GM12878 (cell line): Measurements from ENCODE around the gene STARD13. TPM values are rescaled to one million over a fixed set of nuclear protein-coding genes. Genes with fewer than 3 reads are reported as not detected.

Source experiments
- ATAC-seq: fragments of 200-7000 bp; cut with Tn5 transposase; 3 replicates; pipeline ENCODE4 v1.9.1; 2020; ENCODE audit warnings: mild to moderate bottlenecking, moderate library complexity
- BruUV-seq: library from RNA; stranded (reverse); fragments of 400-500 nt; replicated peaks from 2 replicates; lab custom pipeline; 2021; lab: Mats Ljungman, UMichigan
- CTCF ChIA-PET: fragments of 300-600 bp; sonication (Branson Sonifier 250); formaldehyde crosslinking; extraction: SDS; loops from one replicate; lab custom pipeline; 2021; ENCODE audit warnings: inconsistent platforms; lab: Yijun Ruan, JAX
- POLR2A ChIA-PET: fragments of 350-600 bp; formaldehyde crosslinking; extraction: SDS; loops from one replicate; lab custom pipeline; 2021; ENCODE audit warnings: inconsistent platforms; lab: Charles Lee
- RAD21 ChIA-PET: fragments of 300-600 bp; sonication (Branson Sonifier 250); formaldehyde crosslinking; loops from one replicate; lab custom pipeline; 2023; ENCODE audit warnings: antibody characterized with exemption; ENCODE audit not compliant: unreplicated experiment; lab: Charles Lee
- SMC1A ChIA-PET: fragments of 300-600 bp; sonication (Branson Sonifier 250); formaldehyde crosslinking; loops from one replicate; lab custom pipeline; 2023; ENCODE audit not compliant: unreplicated experiment, uncharacterized antibody; lab: Charles Lee
- DNase-seq: peaks from one replicate; pipeline ENCODE4 v3.0.0-alpha.2; 2011; ENCODE audit warnings: low read depth, low spot score
- FAIRE-seq: peaks from 3 replicates; lab custom pipeline; 2011; peaks lifted over from hg19 to GRCh38; lab: Jason Lieb, UNC
- H2AFZ ChIP-seq: 2 replicates; pipeline ENCODE4 v1.6.0; 2011; ENCODE audit warnings: low read depth, low read length, control low read depth; ENCODE audit not compliant: control insufficient read depth
- H3K27ac ChIP-seq: 2 replicates; pipeline ENCODE4 v1.5.1; 2011; ENCODE audit warnings: control low read depth; ENCODE audit not compliant: control insufficient read depth, insufficient read depth
- H3K27me3 ChIP-seq, 2 experiments: replicated peaks in 1 of 2; 2 replicates each; pipeline versions ENCODE4 v1.6.0 to v1.6.1; 2011; ENCODE audit warnings: low read length in 1 of 2; ENCODE audit not compliant: control insufficient read depth in 2 of 2, insufficient read depth in 2 of 2
- H3K36me3 ChIP-seq, 2 experiments: 2 replicates each; pipeline ENCODE4 v1.5.1; 2011; ENCODE audit warnings: low read length in 1 of 2; ENCODE audit not compliant: control insufficient read depth in 2 of 2, insufficient read depth in 2 of 2
- H3K4me1 ChIP-seq: 2 replicates; pipeline ENCODE4 v1.6.1; 2011; ENCODE audit warnings: mild to moderate bottlenecking, low read length, moderate library complexity, mixed read lengths; ENCODE audit not compliant: control insufficient read depth, insufficient read depth
- H3K4me2 ChIP-seq: 2 replicates; pipeline ENCODE4 v1.6.0; 2011; ENCODE audit warnings: control low read depth; ENCODE audit not compliant: control insufficient read depth, insufficient read depth
- H3K4me3 ChIP-seq: fragments of 200-600 bp; sonication (generic); 2 replicates; pipeline ENCODE4 v1.5.1; 2016
- H3K79me2 ChIP-seq: 2 replicates; pipeline ENCODE4 v1.6.0; 2011; ENCODE audit warnings: low read length; ENCODE audit not compliant: control insufficient read depth, insufficient read depth
- H3K9ac ChIP-seq: 2 replicates; pipeline ENCODE4 v1.8.0; 2011; ENCODE audit warnings: low read length, control low read depth, mixed read lengths; ENCODE audit not compliant: control insufficient read depth, insufficient read depth
- H3K9me3 ChIP-seq: replicated peaks from 3 replicates; pipeline ENCODE4 v1.5.1; 2011; ENCODE audit warnings: mild to moderate bottlenecking, low read length; ENCODE audit not compliant: control insufficient read depth, insufficient read depth
- H4K20me1 ChIP-seq: 2 replicates; pipeline ENCODE4 v1.6.0; 2011; ENCODE audit not compliant: control insufficient read depth, insufficient read depth
- CHD2 ChIP-seq: IDR thresholded peaks from 2 replicates; pipeline ENCODE4 v1.6.1; 2011; ENCODE audit warnings: low read depth, low read length, improper control_type of control experiment, borderline replicate concordance
- FOXK2 ChIP-seq: fragments of 450-650 bp; IDR thresholded peaks from 2 replicates; pipeline ENCODE4 v1.6.1; 2017; ENCODE audit warnings: mild to moderate bottlenecking, moderate library complexity
- GATAD2B ChIP-seq: fragments of 450-650 bp; conservative IDR thresholded peaks from 2 replicates; pipeline ENCODE4 v1.6.1; 2017; ENCODE audit warnings: low read depth, mild to moderate bottlenecking, moderate library complexity
- HDGF ChIP-seq: fragments of 450-650 bp; IDR thresholded peaks from 2 replicates; pipeline ENCODE4 v1.6.1; 2016; ENCODE audit warnings: antibody characterized with exemption
- IRF5 ChIP-seq: fragments of 450-650 bp; IDR thresholded peaks from 2 replicates; pipeline ENCODE4 v1.6.1; 2017; ENCODE audit warnings: borderline replicate concordance
- MXI1 ChIP-seq: fragments of 150-350 bp; IDR thresholded peaks from 2 replicates; pipeline ENCODE4 v1.6.1; 2011; ENCODE audit warnings: low read depth, mild to moderate bottlenecking, inconsistent platforms, low read length, improper control_type of control experiment
- NR2C2 ChIP-seq: IDR thresholded peaks from 2 replicates; pipeline ENCODE4 v1.6.1; 2011; ENCODE audit warnings: borderline replicate concordance, low read depth; ENCODE audit not compliant: control insufficient read depth, insufficient read length
- RFX5 ChIP-seq: IDR thresholded peaks from 2 replicates; pipeline ENCODE4 v1.6.1; 2011; ENCODE audit warnings: low read depth, low read length, improper control_type of control experiment
- SIN3A ChIP-seq: IDR thresholded peaks from 2 replicates; pipeline ENCODE4 v1.6.1; 2012; ENCODE audit warnings: low read depth, low read length, improper control_type of control experiment
- SMARCA5 ChIP-seq: fragments of 450-650 bp; IDR thresholded peaks from 2 replicates; pipeline ENCODE4 v1.6.1; 2017; ENCODE audit warnings: mild to moderate bottlenecking
- WGBS: methylation state at CpG from one replicate; pipeline ENCODE4 v1.1.6; 2016; ENCODE audit warnings: low lambda C conversion rate; ENCODE audit not compliant: insufficient replicate concordance, insufficient coverage; ENCODE audit errors: missing lambda C conversion rate; 5-methylcytosine and 5-hydroxymethylcytosine counted together
- in situ Hi-C: fragments of 300-500 bp; cut with MboI; formaldehyde crosslinking; loops from 9 replicates; pipeline ENCODE4 v1.14.3; 2018; ENCODE audit warnings: mixed read lengths
- intact Hi-C: fragments of 100-400 bp; cut with micrococcal nuclease; formaldehyde crosslinking; loops from one replicate; pipeline ENCODE4 v1.14.2; 2022; ENCODE audit not compliant: unreplicated experiment
- polyA plus RNA-seq, 11 experiments: library from polyadenylated mRNA; depleted of rRNA in 4 of 11; unstranded in 6 of 11; stranded (reverse) in 5 of 11; fragments of >200 nt; fragmentation: Nextera tagmentation in 4 of 11; fragmentation: Illumina TruSeq in 1 of 11; extraction: Ambion mirVana in 4 of 11; extraction: Trizol in 1 of 11; gene quantifications; 1 replicate in 1 of 11; 2 replicates in 10 of 11; pipeline versions ENCODE4 v1.2.1 to v1.2.3, GENCODE V29; 2011 to 2016; ENCODE audit warnings: inconsistent platforms in 2 of 11, missing spikeins in 2 of 11, low read depth in 1 of 11
- total RNA-seq, 4 experiments: library from RNA; depleted of rRNA in 3 of 4; stranded (reverse); fragments of >200 nt in 3 of 4; fragmentation: Illumina TruSeq in 1 of 4; extraction: Trizol in 1 of 4; gene quantifications; 2 replicates each; pipeline versions ENCODE4 v1.2.1 to v1.2.3, GENCODE V29; 2013 to 2021

STARD13 gene
- total and polyA plus RNA-seq, 10 of the 15 experiments (the other 5 are each of a cell fraction or from before 2014, with no cell fraction given), result 4.0 to 41.6 (median 10.1) TPM

GRCh38 chr13:33110713-33111413 lies 174.7 kb downstream of the STARD13 start (continued):
- TF ChIP-seq FOXK2 (no peak), NR2C2 (no peak)

GRCh38 chr13:33110386-33110712 lies 175.2 kb downstream of the STARD13 start:
- Histone ChIP-seq H3K9me3 (no peaks in the 10 kb centered on the region), H3K36me3 (peaks cover 8 to 32% of the 10 kb centered on the region in 2 experiments), H3K9ac (peak overlapping the region; percentile 77), H3K4me3 (no peak overlapping the region), H3K4me1 (peaks cover 59% of the 10 kb centered on the region), H4K20me1 (no peaks in the 10 kb centered on the region), H2AFZ (peak overlapping the region; percentile 88), H3K27ac (peak overlapping the region; percentile 91), H3K27me3 (no peaks in the 10 kb centered on the region), H3K79me2 (peaks cover 3% of the 10 kb centered on the region), H3K4me2 (peak overlapping the region; percentile 90)
- FAIRE-seq (no peak), DNase-seq (no peak), ATAC-seq (peak; percentile 7)
- BruUV-seq, result TSS peak; percentile 31
- POLR2A ChIA-PET, result interaction anchor here (1.0 to 7.2 kb wide), 9 partner anchors 22 to 95 kb away, joined by 3 to 62 read pairs (median 6); no protein-coding TSS in a partner anchor
- TF ChIP-seq GATAD2B (no peak), RFX5 (no peak), MXI1 (peak; percentile 16; the same call in 1 of the 2 replicates), HDGF (no peak), IRF5 (no peak), SIN3A (0 out of 2 replicates have a peak, but pooled peaks have one; percentile 40), CHD2 (peak; percentile 2; the same call in 1 of the 2 replicates), SMARCA5 (peak; percentile 14; the same call in 1 of the 2 replicates)
- CTCF ChIA-PET, result interaction anchor here (0.8 to 5.7 kb wide), 28 partner anchors 10 to 614 kb away, joined by 3 to 52 read pairs (median 7); no protein-coding TSS in a partner anchor
- RAD21 ChIA-PET, result interaction anchor here (1.0 to 6.9 kb wide), 20 partner anchors 11 to 619 kb away, joined by 3 to 80 read pairs (median 6); no protein-coding TSS in a partner anchor
- WGBS, result 22% methylated on average over 5 of the region's 5 CpGs
- intact Hi-C loops (loop anchor here (2.0 kb wide), 1 partner anchor 36 kb away; no protein-coding TSS in a partner anchor), in situ Hi-C loops (no loop called here)
- SMC1A ChIA-PET, result interaction anchor here (0.8 to 7.6 kb wide), 21 partner anchors 11 to 115 kb away, joined by 3 to 95 read pairs (median 6); no protein-coding TSS in a partner anchor
